ENCODE results near the gene MRFAP1L1.

MRFAP1L1 gene

DNA sequence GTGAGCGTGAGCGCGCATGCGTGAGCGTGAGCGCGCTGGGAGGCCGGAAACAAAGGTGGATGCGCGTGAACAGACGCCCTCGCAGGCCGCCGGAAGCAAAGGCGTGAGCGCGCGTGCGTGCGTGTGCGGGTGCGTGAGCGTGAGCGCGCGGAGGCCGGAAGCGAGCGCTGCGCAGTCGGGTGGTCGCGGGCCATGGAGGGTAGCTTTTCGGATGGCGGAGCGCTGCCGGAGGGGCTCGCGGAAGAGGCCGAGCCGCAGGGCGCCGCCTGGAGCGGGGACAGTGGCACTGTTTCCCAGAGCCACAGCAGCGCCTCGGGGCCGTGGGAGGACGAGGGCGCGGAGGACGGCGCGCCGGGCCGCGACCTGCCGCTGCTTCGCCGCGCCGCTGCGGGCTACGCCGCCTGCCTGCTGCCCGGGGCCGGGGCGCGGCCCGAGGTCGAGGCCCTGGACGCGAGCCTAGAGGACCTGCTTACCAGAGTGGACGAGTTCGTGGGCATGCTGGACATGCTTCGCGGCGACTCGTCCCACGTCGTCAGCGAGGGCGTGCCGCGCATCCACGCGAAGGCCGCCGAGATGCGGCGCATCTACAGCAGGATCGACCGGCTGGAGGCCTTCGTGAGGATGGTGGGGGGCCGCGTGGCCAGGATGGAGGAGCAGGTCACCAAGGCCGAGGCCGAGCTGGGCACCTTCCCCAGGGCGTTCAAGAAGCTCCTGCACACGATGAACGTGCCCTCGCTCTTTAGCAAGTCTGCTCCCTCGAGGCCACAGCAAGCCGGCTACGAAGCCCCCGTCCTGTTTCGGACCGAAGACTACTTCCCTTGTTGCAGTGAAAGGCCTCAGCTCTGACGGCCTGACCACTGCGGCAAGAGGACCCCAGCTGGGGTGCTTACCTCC, 6.6 kb upstream of the MRFAP1L1 start, which contains the start of gene BLOC1S4:
Gene BLOC1S4 (plus strand): TSS at position 157 of the 894 bp plus-strand sequence. CDS start 36 bp downstream, at position 193.
- peak; percentile 97 for DNase-seq (ENCODE audit: low spot score)

DNA sequence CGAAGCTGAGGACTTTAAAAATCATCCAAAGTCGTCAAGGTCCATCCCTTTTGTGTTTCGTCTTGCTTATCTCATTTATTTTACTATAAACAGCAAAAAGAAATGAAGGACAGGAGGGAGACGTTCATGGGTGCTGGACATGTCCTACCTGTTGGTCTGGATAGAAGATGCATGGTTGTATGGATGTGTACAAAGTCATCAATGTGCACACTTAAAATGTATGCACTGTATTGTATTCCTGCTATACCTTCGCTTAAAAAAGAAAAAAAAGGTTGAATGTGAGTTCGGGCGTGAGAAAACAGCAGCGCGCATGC, 6.0 kb upstream of the MRFAP1L1 start:
- DNase-seq (ENCODE audit: low spot score), result no peak

DNA sequence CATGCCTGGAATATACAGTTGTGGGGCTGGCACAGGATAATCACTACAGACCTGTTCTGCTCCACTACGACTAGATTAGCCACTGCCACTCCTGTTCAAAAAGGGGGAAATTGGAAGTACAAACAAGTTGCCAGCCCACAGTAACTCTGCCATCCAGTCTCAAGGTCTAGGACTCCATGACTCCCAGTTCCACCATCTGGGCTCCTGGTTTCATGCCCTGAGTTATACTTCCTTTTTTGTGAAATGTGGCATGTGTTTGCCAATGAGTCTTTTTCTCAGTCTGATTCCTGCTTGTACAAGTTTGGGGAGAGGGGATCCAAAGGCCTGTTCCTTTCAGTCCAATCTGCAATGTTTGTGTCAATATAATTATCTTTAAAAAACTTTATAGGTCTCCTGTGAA, 5.3 kb upstream of the MRFAP1L1 start:
- no peak for DNase-seq (ENCODE audit: low spot score)

DNA sequence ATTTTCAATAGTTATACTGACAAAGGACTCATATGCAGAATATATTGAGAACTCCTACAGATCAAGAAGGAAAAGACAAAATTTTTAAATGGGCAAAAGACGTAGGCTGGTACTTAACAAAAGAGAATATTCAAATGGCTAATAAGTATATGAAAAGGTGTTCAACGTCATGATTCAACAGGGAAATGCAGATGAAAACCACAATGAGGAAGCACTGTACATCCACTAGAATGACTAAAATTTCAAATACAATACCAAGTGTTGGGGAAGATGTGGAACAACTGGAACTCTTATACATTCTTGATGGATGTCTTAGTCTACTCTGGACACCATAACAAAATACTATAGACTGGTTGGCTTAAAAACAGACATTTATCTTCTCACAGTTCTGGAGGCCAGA, 1.3 kb upstream of the MRFAP1L1 start:
- DNase-seq (ENCODE audit: low spot score), result no peak

DNA sequence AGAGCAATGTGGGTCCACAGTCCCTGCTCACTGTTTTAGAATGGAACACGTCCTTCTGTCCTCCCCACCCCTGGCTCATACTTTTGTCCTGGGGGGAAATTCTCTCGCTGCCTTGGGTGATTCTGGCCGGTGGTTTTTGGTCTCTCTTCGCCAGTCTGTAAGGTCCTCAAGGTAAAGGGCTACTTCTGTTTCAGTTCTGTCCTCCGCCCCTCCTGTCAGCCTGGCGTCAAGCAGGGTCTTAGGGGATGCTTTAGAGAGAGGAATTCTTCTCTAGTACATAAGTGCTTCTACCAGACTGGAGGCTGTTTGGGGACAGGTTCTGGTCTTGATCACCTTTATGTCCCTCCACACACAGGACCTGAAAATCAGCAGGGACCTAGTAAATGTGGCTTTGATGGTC, 617 bp upstream of the MRFAP1L1 start:
- DNase-seq (ENCODE audit: low spot score), result no peak

DNA sequence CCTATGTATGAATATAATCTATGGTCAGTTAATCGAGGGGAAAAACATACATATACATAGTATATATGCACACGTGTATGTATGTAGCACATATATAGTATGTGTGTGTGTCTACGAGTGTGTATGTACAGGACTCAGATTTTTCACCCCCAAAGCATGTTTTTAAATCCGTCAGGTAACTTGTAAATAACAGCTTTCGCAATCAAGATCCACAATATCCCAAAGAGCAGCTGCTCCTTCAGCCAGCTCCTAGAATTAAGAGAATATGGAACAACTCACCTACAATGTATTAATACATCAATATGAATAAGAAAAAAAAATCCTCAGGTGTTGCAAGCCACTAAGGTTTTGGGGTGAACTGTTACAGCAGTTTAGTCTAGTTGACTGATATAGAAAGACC, 3.5 kb downstream of the MRFAP1L1 start:
- DNase-seq (ENCODE audit: low spot score), result no peak

DNA sequence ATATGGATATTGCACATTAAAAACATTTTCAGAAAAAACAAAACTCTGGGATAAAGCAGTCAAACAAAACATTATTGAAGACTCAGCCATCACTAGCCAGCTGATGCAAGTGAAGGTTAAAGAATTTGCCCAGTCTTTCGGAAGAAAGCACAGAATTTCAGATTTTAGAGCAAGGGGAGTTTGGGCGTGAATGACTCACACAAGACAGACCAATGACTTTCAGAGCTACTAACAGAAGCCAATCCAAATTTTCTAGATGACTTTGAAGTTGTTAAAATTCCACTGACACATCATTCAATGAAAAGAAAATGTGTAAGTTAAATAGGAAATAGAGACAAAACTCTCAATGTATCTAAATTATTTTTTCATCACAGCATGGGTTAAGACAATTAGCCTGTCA, 4.0 kb downstream of the MRFAP1L1 start:
- DNase-seq (ENCODE audit: low spot score), result no peak

DNA sequence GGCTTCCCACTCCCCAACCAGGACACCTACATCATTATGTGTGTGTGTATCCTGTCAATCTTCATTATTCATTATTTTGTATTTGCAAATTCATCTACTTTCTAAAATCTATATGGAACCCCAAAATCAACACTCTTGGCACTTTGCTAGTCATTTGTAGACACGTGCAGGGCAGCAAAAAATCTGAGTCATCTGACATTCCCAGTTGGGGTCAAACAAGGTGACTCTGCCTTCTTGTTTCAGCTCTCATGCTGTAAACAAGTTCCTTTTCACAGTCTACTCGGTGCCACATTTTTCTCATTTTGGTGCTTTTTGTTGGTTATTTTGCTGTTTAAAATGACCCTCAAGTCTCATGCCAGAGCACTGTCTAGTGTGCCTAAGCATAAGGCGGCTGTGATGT, 5.9 kb downstream of the MRFAP1L1 start:
- DNase-seq (ENCODE audit: low spot score), result no peak

DNA sequence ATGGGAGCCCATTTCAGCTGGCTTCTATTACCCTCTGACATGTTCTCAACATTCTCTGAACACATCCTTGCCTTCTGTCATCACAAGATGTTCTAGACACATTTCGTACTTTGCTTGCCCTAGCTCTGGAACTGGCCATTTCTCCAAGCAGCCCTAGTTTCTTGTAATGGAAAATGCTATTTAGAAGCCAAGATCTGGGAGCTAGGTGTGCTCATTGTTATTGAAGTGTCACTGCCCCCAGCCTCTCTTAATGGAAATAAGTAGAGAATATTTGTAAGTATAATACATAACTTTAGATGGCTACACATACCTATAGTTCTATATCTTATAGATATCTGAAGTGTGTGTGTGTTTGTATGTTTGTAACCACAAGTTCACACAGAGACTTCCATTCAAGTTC, 6.9 kb downstream of the MRFAP1L1 start:
- DNase-seq (ENCODE audit: low spot score), result no peak

DNA sequence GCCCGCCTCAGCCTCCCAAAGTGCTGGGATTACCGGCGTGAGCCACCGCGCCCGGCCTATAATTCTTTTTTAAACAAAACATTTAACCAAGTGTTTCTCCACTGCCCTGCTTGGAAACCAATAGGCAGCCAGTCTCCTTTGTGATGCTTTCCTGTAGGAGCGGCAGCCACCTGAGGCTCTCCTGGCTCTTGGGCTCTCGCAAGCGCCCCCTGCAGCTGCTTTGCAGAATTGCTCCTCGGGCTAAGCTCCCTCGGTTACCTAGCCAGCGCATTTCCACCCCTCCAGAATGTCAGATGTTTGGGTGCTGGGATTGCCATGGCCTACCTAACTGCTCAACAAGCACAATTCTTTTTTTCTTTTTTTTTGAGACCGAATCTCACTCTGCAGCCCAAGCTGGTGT, 8.3 kb downstream of the MRFAP1L1 start:
- DNase-seq (ENCODE audit: low spot score), result no peak

DNA sequence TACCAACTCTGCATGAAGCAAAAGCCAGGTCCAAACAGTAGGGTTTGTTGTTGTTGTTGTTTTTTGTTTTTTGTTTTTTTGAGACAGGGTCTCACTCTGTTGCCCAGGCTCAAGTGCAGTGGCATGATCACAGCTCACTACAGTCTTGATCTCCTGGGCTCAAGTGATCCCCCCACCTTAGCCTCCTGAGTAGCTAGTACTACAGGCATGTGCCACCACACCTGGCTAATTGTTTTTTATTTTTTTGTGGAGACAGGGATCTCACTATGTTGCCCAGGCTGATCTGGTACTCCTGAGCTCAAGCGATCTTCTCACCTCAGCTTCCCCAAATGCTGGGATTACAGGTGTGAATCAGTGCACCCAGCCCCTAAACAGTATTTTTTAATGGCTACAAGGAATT, 9.8 kb downstream of the MRFAP1L1 start:
- DNase-seq (ENCODE audit: low spot score), result no peak

DNA sequence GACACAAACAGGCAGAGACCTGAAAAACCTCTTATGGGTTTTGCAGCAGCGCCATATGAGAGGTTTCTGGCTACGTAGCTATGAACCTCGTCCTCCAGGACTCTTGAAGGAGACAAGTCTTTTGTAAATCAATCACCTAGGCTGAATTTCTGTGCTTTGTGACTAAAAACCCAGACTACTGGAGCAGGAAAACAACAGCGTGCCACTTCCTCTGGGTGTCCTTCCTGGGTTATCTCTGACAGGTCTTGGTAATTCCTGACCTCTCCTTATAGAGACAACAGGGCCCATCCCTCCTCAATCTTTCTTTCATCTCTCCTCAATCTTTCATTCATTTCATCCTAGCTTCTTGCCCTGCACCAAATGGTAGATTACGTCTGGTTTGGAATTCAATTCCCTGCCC, 10.3 kb downstream of the MRFAP1L1 start:
- DNase-seq (ENCODE audit: low spot score), result no peak

DNA sequence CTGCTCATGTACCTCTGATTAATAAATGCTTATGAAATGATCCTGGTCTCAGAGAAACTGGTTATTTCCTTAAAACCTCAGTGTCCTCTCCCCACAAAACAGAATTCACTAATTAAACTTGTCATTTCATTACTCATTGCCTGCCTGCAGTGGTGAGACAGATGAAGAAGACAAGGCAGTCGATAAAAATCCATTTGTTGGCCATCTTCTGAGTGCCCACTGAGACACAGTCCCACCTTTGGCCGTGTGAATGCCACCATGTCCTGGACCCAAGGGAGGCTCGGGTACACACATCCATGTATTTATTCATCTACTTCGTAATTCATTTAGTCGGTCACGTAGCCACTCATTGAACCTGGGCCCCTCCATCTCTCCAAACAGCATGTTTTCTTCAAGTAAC, 12.5 kb downstream of the MRFAP1L1 start:
- DNase-seq (ENCODE audit: low spot score), result no peak

DNA sequence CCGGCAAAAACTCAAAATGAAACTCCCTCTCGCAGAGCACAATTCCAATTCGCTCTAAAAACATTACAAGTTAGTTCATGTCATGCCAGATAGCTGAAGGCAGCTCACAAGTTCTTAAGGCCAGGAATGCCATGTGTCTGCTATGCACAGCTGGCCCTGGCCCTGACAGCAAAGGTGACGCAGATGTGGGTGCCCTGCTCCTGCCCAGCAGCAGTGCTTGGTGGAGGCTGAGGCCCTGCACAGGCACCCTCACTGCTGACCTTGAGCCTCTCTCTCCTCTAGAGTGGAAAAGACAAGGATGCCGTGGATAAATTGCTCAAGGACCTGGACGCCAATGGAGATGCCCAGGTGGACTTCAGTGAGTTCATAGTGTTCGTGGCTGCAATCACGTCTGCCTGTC, 13.1 kb downstream of the MRFAP1L1 start:
- DNase-seq (ENCODE audit: low spot score), result no peak

DNA sequence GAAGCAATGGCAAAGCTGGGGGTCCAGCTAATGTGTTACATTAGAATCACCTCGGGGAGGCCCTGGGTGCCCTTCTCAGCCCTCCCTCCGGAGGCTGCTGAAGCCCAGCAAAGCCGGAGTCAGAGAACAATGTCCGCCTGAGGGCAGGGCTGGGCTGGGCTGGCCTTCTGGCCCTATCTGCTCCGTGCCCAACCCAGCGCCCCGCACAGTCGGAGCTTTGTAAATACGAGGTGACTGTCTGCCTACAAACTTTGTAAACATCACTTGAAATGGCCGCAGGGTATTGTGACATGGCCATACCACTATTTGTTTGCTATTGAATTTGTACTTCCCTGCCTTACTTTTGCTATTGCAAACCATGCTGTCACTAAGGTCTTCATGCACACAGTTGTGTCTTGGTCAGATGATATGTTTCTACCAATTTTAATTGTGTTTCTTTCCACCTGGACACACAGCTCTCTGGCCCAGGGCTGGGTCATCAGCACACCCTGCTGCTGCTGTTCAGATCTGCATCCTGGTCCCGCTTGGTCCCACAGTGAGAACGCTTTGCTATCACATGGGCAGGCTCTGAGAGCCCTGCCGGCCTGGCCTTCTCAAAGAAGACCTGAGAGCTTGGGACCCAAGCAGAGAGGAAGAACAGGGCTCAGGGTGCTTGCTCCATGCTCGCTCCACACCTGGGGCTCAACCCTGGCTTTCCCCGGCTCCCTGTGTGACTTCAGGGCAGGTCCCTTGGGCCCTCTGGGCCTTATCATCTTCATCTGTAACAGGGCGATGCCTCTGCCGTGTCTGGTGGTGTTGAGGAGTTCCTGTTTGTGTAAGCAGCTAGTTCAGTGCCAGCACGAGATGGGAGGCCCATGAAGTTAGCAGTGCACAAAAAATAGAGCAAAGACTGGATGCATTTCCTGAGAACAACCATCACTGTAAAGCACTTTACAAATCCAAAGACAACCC, 13.7 kb downstream of the MRFAP1L1 start:
- no peak for DNase-seq (ENCODE audit: low spot score)

DNA sequence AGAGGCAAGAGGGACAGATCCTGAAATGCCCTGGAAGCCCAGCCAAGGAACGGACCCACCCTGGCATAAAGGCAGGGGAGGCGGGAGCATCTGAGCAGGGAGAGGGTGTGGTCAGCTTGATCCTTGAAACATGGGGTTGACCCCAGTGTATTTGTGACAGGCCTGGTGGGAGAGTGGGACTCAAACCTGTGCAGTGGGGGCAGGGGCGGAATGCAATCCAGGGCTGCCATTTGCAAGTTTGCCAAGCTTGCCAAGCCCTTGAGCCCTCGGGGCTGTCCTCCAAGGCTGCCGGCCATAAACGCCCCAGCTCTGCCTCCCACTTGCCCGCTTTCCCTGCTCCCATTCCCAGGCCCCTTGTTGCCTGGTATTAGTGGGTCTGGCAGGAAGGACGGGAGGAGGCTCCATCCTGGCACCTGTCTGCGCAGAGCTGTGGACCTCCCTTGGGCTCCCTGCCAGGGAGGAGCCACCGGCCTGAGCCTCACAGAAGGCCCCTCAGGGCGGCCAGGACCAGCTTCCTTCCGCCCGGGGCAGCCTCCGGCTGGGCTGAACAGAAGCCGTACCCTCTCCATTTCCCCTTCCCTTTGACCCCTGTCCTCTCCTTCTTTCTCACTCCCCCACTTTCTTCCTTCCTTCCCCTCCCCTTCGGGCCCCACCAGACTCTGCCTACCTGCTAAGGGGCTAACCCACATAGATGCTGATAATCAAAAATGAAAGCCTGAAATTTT, 15.3 kb downstream of the MRFAP1L1 start:
- no peak for DNase-seq (ENCODE audit: low spot score)

DNA sequence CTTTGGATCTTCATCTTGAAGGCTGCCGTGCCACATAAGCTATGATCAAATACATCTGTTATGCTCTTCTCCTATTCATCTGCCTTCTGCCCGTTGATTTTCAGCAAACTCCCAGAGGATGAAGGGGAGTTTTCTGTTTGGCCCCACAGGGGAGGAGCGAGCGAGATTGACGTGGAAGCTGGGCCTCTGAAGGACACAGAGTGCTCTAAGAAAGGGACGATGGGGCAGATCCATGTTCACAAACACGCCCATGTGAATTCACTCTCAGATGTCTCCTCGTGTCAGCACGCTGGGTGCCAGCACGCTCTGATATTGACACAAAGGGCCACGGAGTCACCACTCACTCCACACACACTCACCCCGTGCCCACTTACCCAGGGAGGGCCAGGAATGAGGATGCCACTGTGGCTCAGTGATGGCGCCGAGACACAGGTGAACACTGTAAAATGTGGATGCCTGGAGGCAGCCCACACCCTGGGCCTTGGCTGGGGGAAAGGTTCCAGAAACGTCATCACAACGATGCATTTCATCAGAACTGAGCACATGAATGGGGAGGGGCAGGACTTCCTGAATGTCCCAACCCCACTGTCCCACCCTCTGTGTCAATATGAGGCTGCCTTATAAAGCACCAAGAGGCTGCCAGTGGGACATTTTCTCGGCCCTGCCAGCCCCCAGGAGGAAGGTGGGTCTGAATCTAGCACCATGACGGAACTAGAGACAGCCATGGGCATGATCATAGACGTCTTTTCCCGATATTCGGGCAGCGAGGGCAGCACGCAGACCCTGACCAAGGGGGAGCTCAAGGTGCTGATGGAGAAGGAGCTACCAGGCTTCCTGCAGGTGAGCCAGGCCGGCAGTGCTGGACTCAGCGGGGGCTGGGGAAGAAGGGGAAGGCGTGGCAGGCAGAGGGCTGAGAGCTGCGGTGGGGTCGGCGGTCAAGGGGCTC, 16.2 kb downstream of the MRFAP1L1 start, which contains the start of gene S100P:
Gene S100P (plus strand): TSS at position 648 of the 946 bp plus-strand sequence. CDS start 55 bp downstream, at position 703.
- DNase-seq (ENCODE audit: low spot score), result no peak

DNA sequence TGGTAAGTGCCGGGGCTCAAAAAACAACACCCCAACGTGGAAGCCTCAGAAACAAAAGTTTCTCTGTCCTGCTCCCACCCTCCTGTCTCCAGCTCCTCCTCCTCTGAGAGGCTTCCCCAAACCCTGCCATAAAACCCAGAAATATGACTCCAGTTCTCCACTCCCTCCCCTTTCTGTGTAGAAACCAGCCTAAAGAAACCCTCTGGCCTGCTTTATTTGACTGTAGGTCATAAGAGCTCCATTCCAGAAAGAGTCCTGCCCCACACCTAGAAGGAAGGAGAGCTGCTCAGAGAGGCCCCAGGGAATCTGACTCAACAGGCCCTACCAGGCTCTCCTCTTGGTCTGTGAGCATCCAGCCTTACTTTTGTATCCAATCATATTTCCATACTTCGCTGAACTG, 16.9 kb downstream of the MRFAP1L1 start:
- no peak for DNase-seq (ENCODE audit: low spot score)

DNA sequence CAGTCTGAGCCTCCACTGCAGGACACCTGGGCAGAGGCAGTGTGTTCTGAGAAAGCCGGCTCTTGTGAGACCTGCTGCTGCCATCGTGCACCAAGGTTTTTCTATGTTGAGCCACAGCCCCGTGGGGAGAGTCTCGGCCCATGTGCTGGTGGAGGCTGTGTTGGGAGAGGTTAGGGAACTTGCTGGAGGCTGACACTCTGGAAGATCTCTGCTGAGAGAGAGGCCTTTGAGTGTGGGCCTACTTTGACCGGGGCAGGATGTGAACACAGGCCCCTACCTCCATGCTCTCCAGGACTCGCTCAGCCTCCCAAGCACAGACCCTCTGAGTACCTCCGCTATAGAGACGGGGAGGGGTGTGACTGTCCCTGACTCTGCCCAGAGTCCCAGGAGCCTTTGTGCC, 17.3 kb downstream of the MRFAP1L1 start:
- no peak for DNase-seq (ENCODE audit: low spot score)

DNA sequence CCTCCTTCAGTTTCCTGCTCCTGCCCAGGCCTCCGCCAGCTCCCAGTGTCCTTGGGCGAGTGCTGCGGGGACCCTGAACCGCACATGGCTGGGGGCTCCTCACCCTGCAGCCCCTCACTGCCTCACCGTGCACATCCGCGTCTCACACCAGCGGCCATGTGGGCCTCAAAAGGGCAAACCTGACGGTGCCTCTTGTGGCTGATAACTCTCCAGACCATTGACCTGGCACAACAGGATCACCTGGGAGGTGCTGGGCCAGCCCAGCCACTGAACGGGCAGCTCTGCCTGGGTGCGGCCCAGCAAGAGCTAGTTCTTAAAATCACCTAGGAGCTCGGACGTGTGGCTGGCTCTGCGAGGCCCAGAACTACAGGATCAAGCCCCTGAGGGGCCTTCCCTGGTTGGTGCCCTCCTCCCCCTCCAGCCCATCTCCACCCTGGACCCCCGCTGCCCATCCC, 20.1 kb downstream of the MRFAP1L1 start:
- no peak for DNase-seq (ENCODE audit: low spot score)

All from AG08395 (cell line).